ENCODE data around the gene MYB.

DNA sequence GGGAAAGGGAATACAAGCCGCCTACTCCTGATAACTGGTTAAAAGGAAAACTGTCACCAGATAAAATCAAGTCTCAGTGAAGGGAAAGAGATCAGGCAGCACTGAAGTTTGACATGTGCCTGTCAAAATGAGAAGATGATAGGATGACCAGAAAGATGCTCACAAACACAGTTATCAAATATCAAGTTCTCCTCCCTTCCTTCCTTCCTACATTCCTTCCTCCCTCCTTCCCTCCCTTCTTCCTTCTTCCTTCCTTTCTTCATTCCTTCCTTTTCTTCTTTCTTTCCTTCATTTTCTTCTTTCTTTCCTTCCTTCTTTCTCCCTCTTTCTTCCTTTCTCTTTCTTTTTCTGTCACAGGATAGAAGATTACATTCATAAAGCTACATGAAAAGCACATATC, 55.2 kb downstream of the MYB start:
- TF ChIP-seq, protein P1, sequence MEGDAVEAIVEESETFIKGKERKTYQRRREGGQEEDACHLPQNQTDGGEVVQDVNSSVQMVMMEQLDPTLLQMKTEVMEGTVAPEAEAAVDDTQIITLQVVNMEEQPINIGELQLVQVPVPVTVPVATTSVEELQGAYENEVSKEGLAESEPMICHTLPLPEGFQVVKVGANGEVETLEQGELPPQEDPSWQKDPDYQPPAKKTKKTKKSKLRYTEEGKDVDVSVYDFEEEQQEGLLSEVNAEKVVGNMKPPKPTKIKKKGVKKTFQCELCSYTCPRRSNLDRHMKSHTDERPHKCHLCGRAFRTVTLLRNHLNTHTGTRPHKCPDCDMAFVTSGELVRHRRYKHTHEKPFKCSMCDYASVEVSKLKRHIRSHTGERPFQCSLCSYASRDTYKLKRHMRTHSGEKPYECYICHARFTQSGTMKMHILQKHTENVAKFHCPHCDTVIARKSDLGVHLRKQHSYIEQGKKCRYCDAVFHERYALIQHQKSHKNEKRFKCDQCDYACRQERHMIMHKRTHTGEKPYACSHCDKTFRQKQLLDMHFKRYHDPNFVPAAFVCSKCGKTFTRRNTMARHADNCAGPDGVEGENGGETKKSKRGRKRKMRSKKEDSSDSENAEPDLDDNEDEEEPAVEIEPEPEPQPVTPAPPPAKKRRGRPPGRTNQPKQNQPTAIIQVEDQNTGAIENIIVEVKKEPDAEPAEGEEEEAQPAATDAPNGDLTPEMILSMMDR (conservative IDR thresholded peaks at IDR 0.05; ENCODE audit: low read length), result no peak
- no peak for TF ChIP-seq EZH2phosphoT487 (IDR thresholded peaks at IDR 0.05; ENCODE audit: borderline replicate concordance, low read depth, low read length)

Data from OCI-LY7 (cell line).